Measurements from ENCODE around the gene MPRIP. TPM values are rescaled to one million over a fixed set of nuclear protein-coding genes. Genes with fewer than 3 reads are reported as not detected.

Gene MPRIP
- total and polyA plus RNA-seq, 2 experiments from 2014 or later = 91.7 to 202 TPM

DNA sequence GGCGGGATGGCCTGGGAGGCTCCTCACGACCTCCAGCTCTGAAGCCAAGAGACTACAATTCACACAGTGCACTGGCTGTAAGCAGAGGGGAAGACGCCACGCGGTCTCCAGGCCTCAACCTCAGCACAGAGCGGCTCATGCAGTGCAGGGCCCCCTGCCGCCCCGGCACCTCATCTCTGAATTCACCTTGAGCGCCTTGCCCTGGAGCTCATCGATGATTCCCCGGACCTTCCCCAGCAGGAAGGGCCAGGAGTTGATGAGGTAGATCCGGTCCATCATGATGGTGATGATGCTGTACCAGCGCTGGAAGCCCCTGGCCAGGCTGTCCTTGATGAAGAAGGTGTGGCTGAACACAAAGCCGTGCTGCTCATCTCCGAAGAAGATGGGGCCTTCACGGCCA, 181.5 kb downstream of the MPRIP start:
- WGBS (ENCODE audit: low lambda C conversion rate, missing lambda C conversion rate) = 96% methylated on average over 16 of the region's 16 CpGs
- Histone ChIP-seq H3K27ac (no peak overlapping the region), H3K9me2 (replicated peaks; ENCODE audit: insufficient read depth) (no peaks in the 10 kb centered on the region), H3K36me3 (replicated peaks; ENCODE audit: insufficient read depth, low read depth) (no peaks in the 10 kb centered on the region), H3K27me3 (no peaks in the 10 kb centered on the region), H3K9me3 (ENCODE audit: low read depth) (no peaks in the 10 kb centered on the region), H3K4me3 (no peak overlapping the region), H2AFZ (no peak overlapping the region), H3K4me2 (no peak overlapping the region), H3K79me2 (no peaks in the 10 kb centered on the region), H3K4me1 (ENCODE audit: insufficient read depth) (no peaks in the 10 kb centered on the region), H4K20me1 (ENCODE audit: insufficient read depth, poor library complexity, severe bottlenecking) (peaks cover 26% of the 10 kb centered on the region)
- TF ChIP-seq, protein P1, sequence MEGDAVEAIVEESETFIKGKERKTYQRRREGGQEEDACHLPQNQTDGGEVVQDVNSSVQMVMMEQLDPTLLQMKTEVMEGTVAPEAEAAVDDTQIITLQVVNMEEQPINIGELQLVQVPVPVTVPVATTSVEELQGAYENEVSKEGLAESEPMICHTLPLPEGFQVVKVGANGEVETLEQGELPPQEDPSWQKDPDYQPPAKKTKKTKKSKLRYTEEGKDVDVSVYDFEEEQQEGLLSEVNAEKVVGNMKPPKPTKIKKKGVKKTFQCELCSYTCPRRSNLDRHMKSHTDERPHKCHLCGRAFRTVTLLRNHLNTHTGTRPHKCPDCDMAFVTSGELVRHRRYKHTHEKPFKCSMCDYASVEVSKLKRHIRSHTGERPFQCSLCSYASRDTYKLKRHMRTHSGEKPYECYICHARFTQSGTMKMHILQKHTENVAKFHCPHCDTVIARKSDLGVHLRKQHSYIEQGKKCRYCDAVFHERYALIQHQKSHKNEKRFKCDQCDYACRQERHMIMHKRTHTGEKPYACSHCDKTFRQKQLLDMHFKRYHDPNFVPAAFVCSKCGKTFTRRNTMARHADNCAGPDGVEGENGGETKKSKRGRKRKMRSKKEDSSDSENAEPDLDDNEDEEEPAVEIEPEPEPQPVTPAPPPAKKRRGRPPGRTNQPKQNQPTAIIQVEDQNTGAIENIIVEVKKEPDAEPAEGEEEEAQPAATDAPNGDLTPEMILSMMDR (IDR thresholded peaks at IDR 0.05; ENCODE audit: poor library complexity) = no peak
- TF ChIP-seq EZH2 (IDR thresholded peaks at IDR 0.05; ENCODE audit: borderline replicate concordance) (no peak), EZH2phosphoT487 (IDR thresholded peaks at IDR 0.05; ENCODE audit: low read depth, severe bottlenecking, unreplicated experiment) (no peak)
- no peak for DNase-seq (ENCODE audit: low spot score)

DNA sequence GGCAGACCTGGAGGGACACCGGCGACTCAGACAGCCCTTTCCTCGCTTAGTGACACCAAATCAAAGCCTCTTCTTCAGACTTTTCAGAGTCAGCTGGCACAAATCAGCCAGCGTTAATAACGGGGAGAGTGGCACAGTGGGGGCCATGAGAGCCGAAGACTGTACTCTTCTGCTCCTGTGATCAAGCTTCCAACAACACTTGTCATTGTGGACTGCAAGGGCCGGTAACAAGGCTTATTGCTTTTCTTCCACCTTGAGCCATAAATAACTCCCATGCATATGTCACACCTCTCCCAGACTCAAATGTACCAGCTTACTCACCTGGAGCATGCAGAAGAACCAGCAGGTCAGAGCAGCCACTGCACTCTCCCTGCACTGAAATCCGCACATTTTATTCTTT, 181.9 kb downstream of the MPRIP start:
- no peaks in the 10 kb centered on the region for H3K27me3 ChIP-seq
- H3K27ac ChIP-seq = no peak overlapping the region
- no peak overlapping the region for H2AFZ ChIP-seq
- no peak overlapping the region for H3K4me2 ChIP-seq
- peaks cover 26% of the 10 kb centered on the region for H4K20me1 ChIP-seq (ENCODE audit: insufficient read depth, poor library complexity, severe bottlenecking)
- no peaks in the 10 kb centered on the region for H3K36me3 ChIP-seq (replicated peaks; ENCODE audit: insufficient read depth, low read depth)
- DNase-seq (ENCODE audit: low spot score) = no peak
- TF ChIP-seq EZH2phosphoT487 (IDR thresholded peaks at IDR 0.05; ENCODE audit: low read depth, severe bottlenecking, unreplicated experiment) = no peak
- TF ChIP-seq, protein P1 (IDR thresholded peaks at IDR 0.05; ENCODE audit: poor library complexity) = no peak
- no peak for TF ChIP-seq EZH2 (IDR thresholded peaks at IDR 0.05; ENCODE audit: borderline replicate concordance)
- H3K4me1 ChIP-seq (ENCODE audit: insufficient read depth) = no peaks in the 10 kb centered on the region
- H3K9me3 ChIP-seq (ENCODE audit: low read depth) = no peaks in the 10 kb centered on the region
- H3K79me2 ChIP-seq = peaks cover 2% of the 10 kb centered on the region
- 91% methylated on average over 8 of the region's 8 CpGs for WGBS (ENCODE audit: low lambda C conversion rate, missing lambda C conversion rate)
- H3K9me2 ChIP-seq (replicated peaks; ENCODE audit: insufficient read depth) = no peaks in the 10 kb centered on the region
- no peak overlapping the region for H3K4me3 ChIP-seq

DNA sequence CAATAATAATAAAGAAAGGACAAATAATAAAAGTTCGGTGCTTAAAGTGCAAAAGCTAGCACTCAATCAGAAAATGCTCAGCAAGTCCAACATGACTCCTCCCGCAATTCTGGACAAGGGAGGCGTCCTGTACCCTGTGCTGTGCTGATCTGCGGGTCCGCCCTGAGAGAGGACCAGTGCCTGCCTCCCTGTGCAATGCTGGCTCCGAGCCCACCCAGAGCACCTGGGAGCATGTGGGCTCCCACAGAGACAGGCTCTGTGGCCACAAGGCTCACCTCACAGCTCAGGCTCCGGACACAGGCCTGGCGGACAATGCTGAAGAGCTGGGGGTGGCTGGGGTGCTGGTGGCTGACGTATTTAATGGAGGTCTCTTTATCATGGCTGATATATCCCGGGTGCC, 183.6 kb downstream of the MPRIP start:
- H3K9me3 ChIP-seq (ENCODE audit: low read depth) = no peaks in the 10 kb centered on the region
- H3K4me1 ChIP-seq (ENCODE audit: insufficient read depth) = no peaks in the 10 kb centered on the region
- H3K9me2 ChIP-seq (replicated peaks; ENCODE audit: insufficient read depth) = no peaks in the 10 kb centered on the region
- no peak for DNase-seq (ENCODE audit: low spot score)
- TF ChIP-seq EZH2 (IDR thresholded peaks at IDR 0.05; ENCODE audit: borderline replicate concordance) (no peak), EZH2phosphoT487 (IDR thresholded peaks at IDR 0.05; ENCODE audit: low read depth, severe bottlenecking, unreplicated experiment) (no peak)
- H4K20me1 ChIP-seq (ENCODE audit: insufficient read depth, poor library complexity, severe bottlenecking) = peaks cover 31% of the 10 kb centered on the region
- no peak overlapping the region for H3K4me2 ChIP-seq
- H2AFZ ChIP-seq = no peak overlapping the region
- peaks cover 13% of the 10 kb centered on the region for H3K79me2 ChIP-seq
- H3K36me3 ChIP-seq (replicated peaks; ENCODE audit: insufficient read depth, low read depth) = no peaks in the 10 kb centered on the region
- 96% methylated on average over 10 of the region's 10 CpGs for WGBS (ENCODE audit: low lambda C conversion rate, missing lambda C conversion rate)
- no peak overlapping the region for H3K4me3 ChIP-seq
- H3K27me3 ChIP-seq = no peaks in the 10 kb centered on the region
- H3K27ac ChIP-seq = no peak overlapping the region

DNA sequence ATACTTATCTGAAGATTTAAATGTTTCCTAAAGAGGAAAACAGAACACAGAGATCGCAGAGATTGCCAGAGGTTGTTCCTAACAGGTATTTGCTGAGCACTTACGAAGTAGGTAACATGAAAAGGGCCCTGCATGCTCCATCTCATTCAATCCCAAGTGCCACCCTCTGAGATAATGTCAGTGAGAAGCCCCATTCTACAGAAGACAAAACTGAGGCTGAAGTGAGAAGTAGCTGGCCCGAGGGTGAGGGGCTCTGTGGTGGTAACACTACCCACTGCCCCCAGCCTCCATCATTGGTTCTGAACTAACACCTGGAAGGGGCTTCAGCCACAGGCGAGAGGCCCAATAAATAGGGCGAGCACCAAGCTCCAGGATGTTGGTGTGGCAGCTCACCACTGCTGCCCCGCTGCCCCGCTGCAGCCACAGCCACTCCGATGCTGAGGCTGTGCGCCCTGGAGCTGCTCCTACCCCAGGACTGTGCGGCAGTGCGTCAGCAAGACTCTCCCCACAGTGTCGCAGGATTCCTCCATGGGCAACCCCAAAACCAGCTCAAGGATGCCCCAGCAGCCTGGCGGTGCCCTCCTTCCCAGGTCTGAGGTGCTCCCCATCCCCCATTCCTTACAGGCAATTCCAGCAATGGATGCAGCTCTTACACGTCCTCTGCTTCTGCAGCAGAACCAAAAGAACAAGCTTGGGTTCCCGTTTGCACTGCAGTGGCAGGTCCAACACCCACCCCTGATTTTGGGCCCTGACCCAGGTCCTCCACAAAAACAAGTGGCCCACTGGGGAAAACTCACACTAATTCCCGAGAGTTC, 184.4 kb downstream of the MPRIP start:
- Histone ChIP-seq H3K4me1 (ENCODE audit: insufficient read depth) (no peaks in the 10 kb centered on the region), H3K4me3 (no peak overlapping the region), H4K20me1 (ENCODE audit: insufficient read depth, poor library complexity, severe bottlenecking) (peaks cover 35% of the 10 kb centered on the region), H3K4me2 (no peak overlapping the region), H2AFZ (no peak overlapping the region), H3K79me2 (peaks cover 20% of the 10 kb centered on the region), H3K27ac (no peak overlapping the region), H3K9me3 (ENCODE audit: low read depth) (no peaks in the 10 kb centered on the region), H3K27me3 (no peaks in the 10 kb centered on the region), H3K9me2 (replicated peaks; ENCODE audit: insufficient read depth) (no peaks in the 10 kb centered on the region), H3K36me3 (replicated peaks; ENCODE audit: insufficient read depth, low read depth) (no peaks in the 10 kb centered on the region)
- TF ChIP-seq EZH2phosphoT487 (IDR thresholded peaks at IDR 0.05; ENCODE audit: low read depth, severe bottlenecking, unreplicated experiment) (no peak), EZH2 (IDR thresholded peaks at IDR 0.05; ENCODE audit: borderline replicate concordance) (no peak)
- TF ChIP-seq, protein P1 (IDR thresholded peaks at IDR 0.05; ENCODE audit: poor library complexity) = no peak
- 97% methylated on average over 16 of the region's 16 CpGs for WGBS (ENCODE audit: low lambda C conversion rate, missing lambda C conversion rate)
- no peak for DNase-seq (ENCODE audit: low spot score)
